C4-2B (cell line): Measurements from ENCODE around the gene KAT6B.

ENCODE experiments used
- CTCF ChIP-seq: fragments of 450-650 bp; conservative IDR thresholded peaks from 2 replicates; pipeline ENCODE4 v1.5.1; 2017; ENCODE audit warnings: mild to moderate bottlenecking
- ZFX ChIP-seq: fragments of 450-650 bp; IDR thresholded peaks from 2 replicates; pipeline ENCODE4 v1.6.1; 2017

- TF ChIP-seq CTCF (no peak), ZFX (no peak)
Measured at GRCh38 chr10:74910241-74910975, 84.0 kb downstream of the KAT6B start.
